GDM1 (cell line): ENCODE data around the gene KIAA0408.
"Not testable (repeated sequence)": the region's sequence is repeated elsewhere in the genome, so short reads cannot be mapped to it uniquely, and the experiment has no call there.

Experiments
- DNase-seq: peaks from one replicate; lab custom pipeline; 2025; lab: John Stamatoyannopoulos, UW

Gene KIAA0408

DNA sequence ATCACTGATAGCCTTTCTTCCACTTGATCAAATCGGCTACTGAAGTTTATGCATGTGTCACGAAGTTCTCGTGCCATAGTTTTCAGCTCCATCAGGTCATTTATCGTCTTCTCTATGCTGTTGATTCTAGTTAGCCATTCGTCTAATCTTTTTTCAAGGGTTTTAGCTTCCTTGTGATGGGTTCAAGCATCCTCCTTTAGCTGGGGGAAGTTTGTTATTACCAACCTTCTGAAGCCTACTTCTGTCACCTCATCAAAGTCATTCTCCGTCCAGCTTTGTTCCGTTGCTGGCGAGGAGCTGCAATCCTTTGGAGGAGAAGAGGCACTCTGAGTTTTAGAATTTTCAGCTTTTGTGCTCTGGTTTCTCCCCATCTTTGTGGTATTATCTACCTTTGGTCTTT, 47.2 kb downstream of the KIAA0408 start:
- DNase-seq, result not testable (repeated sequence)
